CD4-positive, alpha-beta T cell (primary cell): ENCODE results near the gene DUS1L. TPM values are rescaled to one million over a fixed set of nuclear protein-coding genes. Genes with fewer than 3 reads are reported as not detected.

Experiments used
- ATAC-seq: fragments of 200-7000 bp; cut with Tn5 transposase; one replicate; pipeline ENCODE4 v1.10.0; 2022; ENCODE audit warnings: mild to moderate bottlenecking; ENCODE audit not compliant: poor library complexity
- CTCF ChIA-PET: fragments of 350-600 bp; sonication (Branson Sonifier 250); formaldehyde crosslinking; loops from one replicate; lab custom pipeline; 2021; ENCODE audit warnings: antibody characterized with exemption, inconsistent platforms; lab: Charles Lee
- POLR2A ChIA-PET: fragments of 350-600 bp; sonication (Branson Sonifier 250); formaldehyde crosslinking; loops from one replicate; lab custom pipeline; 2021; ENCODE audit warnings: antibody characterized with exemption, inconsistent platforms; lab: Charles Lee
- DNase-seq, 14 experiments: peaks; one replicate each; pipeline ENCODE4 v3.0.0-alpha.2; 2013 to 2020; ENCODE audit warnings: mixed read lengths in 2 of 14
- H3K27ac ChIP-seq, 2 donors: one replicate each; pipeline versions ENCODE4 v1.5.1 to v1.7.0; 2013; ENCODE audit warnings: low read length in 2 of 2, low read depth in 1 of 2, mild to moderate bottlenecking in 1 of 2
- H3K27me3 ChIP-seq, 2 experiments: 1 replicate in 1 of 2; 2 replicates in 1 of 2; pipeline versions ENCODE4 v1.6.1 to v1.7.0; 2013; ENCODE audit warnings: low read length in 2 of 2, control low read depth in 1 of 2, mild to moderate bottlenecking in 1 of 2, moderate library complexity in 1 of 2; ENCODE audit not compliant: insufficient read depth in 2 of 2, control insufficient read depth in 1 of 2
- H3K36me3 ChIP-seq: one replicate; pipeline ENCODE4 v1.6.1; 2013; ENCODE audit warnings: low read length, control low read depth; ENCODE audit not compliant: insufficient read depth
- H3K4me1 ChIP-seq: one replicate; pipeline ENCODE4 v1.6.1; 2013; ENCODE audit warnings: low read length, control low read depth; ENCODE audit not compliant: insufficient read depth
- H3K4me3 ChIP-seq: one replicate; pipeline ENCODE4 v1.5.1; 2013; ENCODE audit warnings: mild to moderate bottlenecking, low read length, moderate library complexity
- H3K9me3 ChIP-seq, 2 experiments: 1 replicate in 1 of 2; 2 replicates in 1 of 2; pipeline versions ENCODE4 v1.6.1 to v1.7.0; 2013; ENCODE audit warnings: low read length in 2 of 2, mild to moderate bottlenecking in 2 of 2, control low read depth in 1 of 2, moderate library complexity in 1 of 2; ENCODE audit not compliant: control insufficient read depth in 1 of 2, insufficient read depth in 1 of 2
- H3K27ac Mint-ChIP-seq: one replicate; pipeline ENCODE4 v1.8.0; 2020; ENCODE audit warnings: mixed read lengths
- H3K27me3 Mint-ChIP-seq: one replicate; pipeline ENCODE4 v1.8.0; 2021; ENCODE audit warnings: mixed read lengths
- H3K36me3 Mint-ChIP-seq: one replicate; pipeline ENCODE4 v1.8.0; 2021; ENCODE audit warnings: low read depth, mixed read lengths
- H3K4me1 Mint-ChIP-seq: one replicate; pipeline ENCODE4 v1.8.0; 2021; ENCODE audit warnings: low read depth, mixed read lengths
- H3K4me3 Mint-ChIP-seq: one replicate; pipeline ENCODE4 v1.8.0; 2020; ENCODE audit warnings: mild to moderate bottlenecking, mixed read lengths
- H3K9me3 Mint-ChIP-seq: one replicate; pipeline ENCODE4 v1.8.0; 2020; ENCODE audit warnings: mixed read lengths
- intact Hi-C, 2 experiments: fragments of 100-400 bp; cut with DNase I in 1 of 2; cut with micrococcal nuclease in 1 of 2; formaldehyde crosslinking; loops; one replicate each; pipeline versions ENCODE4 v1.15.1 to v1.9.0; 2023 to 2025; cut with DNase I, micrococcal nuclease
- total RNA-seq, 174 experiments: library from RNA in 2 of 174; stranded (reverse) in 2 of 174; gene quantifications; one replicate each; pipeline ENCODE4 v1.2.3 and lab custom pipeline; 2021 to 2026
- TF ChIP-seq, protein P1 (sequence below): fragments of 200-600 bp; IDR thresholded peaks from one replicate; pipeline ENCODE4 v1.8.0; 2022; ENCODE audit warnings: antibody characterized with exemption, mild to moderate bottlenecking

The DUS1L gene
- total RNA-seq, 2 experiments from 2014 or later = 160 to 163 TPM

DNA sequence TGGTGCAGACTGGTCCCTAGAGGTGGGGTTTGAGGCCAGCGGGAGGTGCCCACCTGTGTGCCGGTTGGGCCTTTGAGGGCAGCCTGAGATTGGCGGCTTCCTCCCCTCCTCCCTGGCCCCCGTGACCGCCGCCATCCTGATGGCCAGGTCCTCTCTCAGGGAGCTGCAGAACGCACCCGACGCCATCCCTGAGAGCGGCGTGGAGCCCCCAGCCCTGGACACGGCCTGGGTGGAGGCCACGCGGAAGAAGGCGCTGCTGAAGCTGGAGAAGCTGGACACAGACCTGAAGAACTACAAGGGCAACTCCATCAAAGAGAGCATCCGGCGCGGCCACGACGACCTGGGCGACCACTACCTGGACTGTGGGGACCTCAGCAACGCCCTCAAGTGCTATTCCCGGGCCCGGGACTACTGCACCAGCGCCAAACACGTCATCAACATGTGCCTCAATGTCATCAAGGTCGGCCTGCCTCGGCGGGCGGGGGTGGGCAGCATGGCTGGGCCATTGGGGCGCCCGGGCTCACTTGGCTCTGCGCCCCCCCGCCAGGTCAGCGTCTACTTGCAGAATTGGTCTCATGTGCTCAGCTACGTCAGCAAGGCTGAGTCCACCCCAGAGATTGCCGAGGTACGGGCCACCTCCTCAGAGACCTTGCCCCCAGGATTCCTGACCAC, 11.1 kb downstream of the DUS1L start:
- Mint-ChIP-seq H3K4me1 (peaks cover 8% of the 10 kb centered on the region), H3K4me3 (peak overlapping the region; percentile 66), H3K36me3 (peaks cover 22% of the 10 kb centered on the region), H3K9me3 (no peaks in the 10 kb centered on the region), H3K27ac (peak overlapping the region; percentile 33), H3K27me3 (no peaks in the 10 kb centered on the region)
- intact Hi-C loops = loop anchor here in 1 of 2 experiments (5.0 kb wide), 1 partner anchor 43 kb away; the partner anchor contains the start of gene FASN
- DNase-seq (peak in 1 of 14 experiments; percentile 0), ATAC-seq (no peak)
- TF ChIP-seq, protein P1, sequence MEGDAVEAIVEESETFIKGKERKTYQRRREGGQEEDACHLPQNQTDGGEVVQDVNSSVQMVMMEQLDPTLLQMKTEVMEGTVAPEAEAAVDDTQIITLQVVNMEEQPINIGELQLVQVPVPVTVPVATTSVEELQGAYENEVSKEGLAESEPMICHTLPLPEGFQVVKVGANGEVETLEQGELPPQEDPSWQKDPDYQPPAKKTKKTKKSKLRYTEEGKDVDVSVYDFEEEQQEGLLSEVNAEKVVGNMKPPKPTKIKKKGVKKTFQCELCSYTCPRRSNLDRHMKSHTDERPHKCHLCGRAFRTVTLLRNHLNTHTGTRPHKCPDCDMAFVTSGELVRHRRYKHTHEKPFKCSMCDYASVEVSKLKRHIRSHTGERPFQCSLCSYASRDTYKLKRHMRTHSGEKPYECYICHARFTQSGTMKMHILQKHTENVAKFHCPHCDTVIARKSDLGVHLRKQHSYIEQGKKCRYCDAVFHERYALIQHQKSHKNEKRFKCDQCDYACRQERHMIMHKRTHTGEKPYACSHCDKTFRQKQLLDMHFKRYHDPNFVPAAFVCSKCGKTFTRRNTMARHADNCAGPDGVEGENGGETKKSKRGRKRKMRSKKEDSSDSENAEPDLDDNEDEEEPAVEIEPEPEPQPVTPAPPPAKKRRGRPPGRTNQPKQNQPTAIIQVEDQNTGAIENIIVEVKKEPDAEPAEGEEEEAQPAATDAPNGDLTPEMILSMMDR = no peak
- Histone ChIP-seq H3K36me3 (peaks cover 55% of the 10 kb centered on the region), H3K4me3 (no peak overlapping the region), H3K27me3 (no peaks in the 10 kb centered on the region), H3K27ac (no peak overlapping the region), H3K9me3 (no peaks in the 10 kb centered on the region), H3K4me1 (peaks cover 41% of the 10 kb centered on the region)
- ChIA-PET CTCF (no interaction called here), POLR2A (interaction anchor here (0.7 to 4.1 kb wide), 2 partner anchors 10 to 12 kb away, joined by 3 to 16 read pairs; partner anchors contain the start of gene DUS1L)

DNA sequence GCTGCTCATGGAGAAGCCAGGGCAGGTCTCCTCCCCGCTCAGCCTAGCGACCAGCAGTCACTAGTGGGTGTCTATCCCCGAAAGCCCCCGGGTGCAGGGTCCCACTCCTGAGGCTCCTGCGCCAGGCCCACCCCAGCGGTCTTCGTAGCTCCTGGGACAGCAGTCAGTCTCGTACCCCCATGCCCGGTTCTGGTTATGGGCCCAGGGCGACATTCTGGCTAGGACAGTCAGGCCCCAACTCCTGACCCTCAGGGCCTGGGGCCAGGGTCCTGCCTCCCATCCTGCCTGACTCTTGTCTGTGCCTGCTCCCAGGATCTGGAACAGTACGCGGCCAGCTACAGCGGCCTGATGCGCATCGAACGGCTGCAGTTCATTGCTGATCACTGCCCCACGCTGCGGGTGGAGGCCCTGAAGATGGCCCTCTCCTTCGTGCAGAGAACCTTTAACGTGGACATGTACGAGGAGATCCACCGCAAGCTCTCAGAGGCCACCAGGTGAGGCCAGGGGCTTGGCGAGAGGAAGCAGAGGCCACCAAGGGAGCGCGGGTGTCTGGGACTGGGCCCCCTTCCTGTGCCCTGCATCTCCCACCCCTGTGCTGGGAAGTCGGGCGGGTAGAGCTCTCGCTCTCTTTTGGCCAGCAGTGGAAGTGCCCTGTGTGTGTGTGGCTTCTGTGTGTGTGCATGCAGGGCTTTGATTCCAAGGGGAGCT, 11.9 kb downstream of the DUS1L start:
- peak overlapping the region; percentile 39 for H3K27ac Mint-ChIP-seq
- no peaks in the 10 kb centered on the region for H3K9me3 ChIP-seq
- peaks cover 48% of the 10 kb centered on the region for H3K36me3 ChIP-seq
- TF ChIP-seq, protein P1 = no peak
- POLR2A ChIA-PET = interaction anchor here (1.0 to 4.1 kb wide), 2 partner anchors 11 to 67 kb away, joined by 3 to 16 read pairs; partner anchors contain the start of gene DUS1L
- H3K36me3 Mint-ChIP-seq = peaks cover 17% of the 10 kb centered on the region
- H3K27me3 ChIP-seq = no peaks in the 10 kb centered on the region
- DNase-seq = peak in 1 of 14 experiments; percentile 2
- H3K4me3 Mint-ChIP-seq = peak overlapping the region; percentile 80
- intact Hi-C loops = loop anchor here in 1 of 2 experiments (5.0 kb wide), 1 partner anchor 44 kb away; the partner anchor contains the start of gene FASN
- ATAC-seq = no peak
- CTCF ChIA-PET = no interaction called here
- H3K27ac ChIP-seq = no peak overlapping the region
- no peak overlapping the region for H3K4me3 ChIP-seq
- H3K4me1 ChIP-seq = peaks cover 41% of the 10 kb centered on the region
- H3K27me3 Mint-ChIP-seq = no peaks in the 10 kb centered on the region
- peaks cover 8% of the 10 kb centered on the region for H3K4me1 Mint-ChIP-seq
- H3K9me3 Mint-ChIP-seq = no peaks in the 10 kb centered on the region

DNA sequence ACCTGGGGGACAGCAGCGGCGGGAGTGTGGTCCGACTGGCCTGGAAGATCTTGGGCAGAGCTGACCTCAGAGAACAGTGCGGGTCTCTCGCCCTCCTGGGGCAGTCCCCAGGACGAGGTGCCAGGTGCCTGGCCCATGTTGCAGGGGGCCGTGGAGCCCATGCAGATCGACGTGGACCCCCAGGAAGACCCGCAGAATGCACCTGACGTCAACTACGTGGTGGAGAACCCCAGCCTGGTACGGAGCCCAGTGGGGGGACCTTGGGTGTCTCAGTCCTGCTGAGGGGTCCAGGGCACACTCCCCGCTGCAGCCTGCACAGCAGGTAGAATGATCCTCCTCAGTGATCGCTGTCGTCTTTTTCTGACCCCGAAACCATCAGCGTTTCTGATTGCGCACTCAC, 12.5 kb downstream of the DUS1L start:
- Mint-ChIP-seq H3K27me3 (no peaks in the 10 kb centered on the region), H3K27ac (peak overlapping the region; percentile 39), H3K9me3 (no peaks in the 10 kb centered on the region), H3K36me3 (peaks cover 15% of the 10 kb centered on the region), H3K4me1 (peaks cover 8% of the 10 kb centered on the region), H3K4me3 (peak overlapping the region; percentile 80)
- no peak overlapping the region for H3K27ac ChIP-seq
- CTCF ChIA-PET = no interaction called here
- TF ChIP-seq, protein P1 = no peak
- no peak overlapping the region for H3K4me3 ChIP-seq
- H3K4me1 ChIP-seq = peaks cover 41% of the 10 kb centered on the region
- H3K27me3 ChIP-seq = no peaks in the 10 kb centered on the region
- H3K36me3 ChIP-seq = peaks cover 43% of the 10 kb centered on the region
- DNase-seq (no peak), ATAC-seq (no peak)
- POLR2A ChIA-PET = interaction anchor here (1.0 to 4.1 kb wide), 2 partner anchors 11 to 68 kb away, joined by 3 to 16 read pairs; partner anchors contain the start of gene DUS1L
- no peaks in the 10 kb centered on the region for H3K9me3 ChIP-seq
- intact Hi-C loops = loop anchor here in 1 of 2 experiments (5.0 kb wide), 1 partner anchor 44 kb away; the partner anchor contains the start of gene FASN
